Heart right ventricle (tissue), 16 donors: ENCODE results near the gene KIF6. TPM values are rescaled to one million over a fixed set of nuclear protein-coding genes. Genes with fewer than 3 reads are reported as not detected.

ENCODE experiments used
- ATAC-seq, 8 donors: fragments of 200-7000 bp; cut with Tn5 transposase; one replicate each; pipeline ENCODE4 v1.9.1; 2020; ENCODE audit warnings: mild to moderate bottlenecking in 8 of 8, moderate library complexity in 8 of 8, moderate number of reproducible peaks in 1 of 8
- DNase-seq, 2 donors: peaks; one replicate each; pipeline ENCODE4 v3.0.0-alpha.2; 2020
- H3K27ac ChIP-seq, 10 donors: fragments of 200-600 bp; sonication (generic) in 2 of 10; one replicate each; pipeline versions ENCODE4 v1.5.0 to v1.8.0; 2020 to 2022; ENCODE audit warnings: mild to moderate bottlenecking in 3 of 10
- H3K27me3 ChIP-seq, 7 donors: fragments of 200-600 bp; one replicate each; pipeline ENCODE4 v1.8.0; 2021 to 2022; ENCODE audit warnings: mild to moderate bottlenecking in 2 of 7
- H3K36me3 ChIP-seq, 9 donors: fragments of 200-600 bp; sonication (generic) in 1 of 9; one replicate each; pipeline versions ENCODE4 v1.5.0 to v1.8.0; 2020 to 2022; ENCODE audit warnings: mild to moderate bottlenecking in 2 of 9
- H3K4me1 ChIP-seq, 9 donors: fragments of 200-600 bp; sonication (generic) in 1 of 9; one replicate each; pipeline versions ENCODE4 v1.5.0 to v1.8.0; 2020 to 2022; ENCODE audit warnings: mild to moderate bottlenecking in 4 of 9
- H3K4me3 ChIP-seq, 10 donors: fragments of 200-600 bp; sonication (generic) in 2 of 10; one replicate each; pipeline versions ENCODE4 v1.5.0 to v1.8.0; 2020 to 2022; ENCODE audit warnings: mild to moderate bottlenecking in 7 of 10, moderate library complexity in 2 of 10
- H3K9me3 ChIP-seq, 11 donors: fragments of 200-600 bp in 10 of 11; sonication (generic) in 2 of 11; one replicate each; pipeline versions ENCODE4 v1.5.0 to v1.8.0; 2013 to 2022; ENCODE audit warnings: mild to moderate bottlenecking in 2 of 11, control low read depth in 1 of 11, moderate library complexity in 1 of 11
- CTCF ChIP-seq, 9 donors: fragments of 200-600 bp; sonication (generic) in 2 of 9; IDR thresholded peaks; one replicate each; pipeline versions ENCODE4 v1.5.0 to v1.8.0; 2021 to 2022; ENCODE audit warnings: antibody characterized with exemption in 9 of 9, mild to moderate bottlenecking in 5 of 9, moderate library complexity in 1 of 9
- WGBS, 2 donors: extraction: QIAGEN DNeasy Blood & Tissue Kit; methylation state at CpG; one replicate each; pipeline ENCODE4 v1.1.7; 2013; ENCODE audit warnings: inconsistent platforms in 1 of 2; 5-methylcytosine and 5-hydroxymethylcytosine counted together
- intact Hi-C, 10 donors: fragments of 100-400 bp; cut with DNase I; formaldehyde crosslinking; loops; one replicate each; pipeline versions ENCODE4 v1.11.1 to v1.14.2; 2022
- polyA plus RNA-seq, 2 donors: library from polyadenylated mRNA; stranded (reverse); fragments of 200-250 nt; gene quantifications; one replicate each; pipeline ENCODE4 v1.2.3, GENCODE V29; 2013
- total RNA-seq, 10 donors: library from RNA; stranded (reverse); fragmentation: NEBNext Ultra II Directional in 3 of 10; extraction: Animal tissue kit (Norgen Biotek cat#: 25700) in 3 of 10; gene quantifications; one replicate each; pipeline versions ENCODE4 v1.2.1 to v1.2.4, GENCODE V29; 2021 to 2023
- donor health status: Arrhythmogenic right ventricular cardiomyopathy.
- donor health status: ischemic (EF 13 %, LVEDD 7.1; RV severe dilation, severe dysfunction).
- donor health status: healthy with polysubstance abuse.
- donor health status: DM: no; HTN: yes; CAD: no.
- donor health status: DM: no; HTN: no; CAD: no.
- donor health status: ischemic (EF 25% LVEDD 6.9; RV normal size, moderate dysfunction).
- donor health status: ischemic (EF 25% LVEDD 5.7; RV mildly dilated, moderate dysfunction).
- donor health status: healthy.
- donor health status: DM: yes; HTN: yes; CAD: no.
- donor health status: Ischemic cardiomyopathy.
- donor health status: ischemic (EF 35%, LVEDD 5.7; RV mildly dilated, moderate dysfunction).
- donor health status: nonischemic (EF 11% LVEDD 7.7; RV severe dilation, severe dysfunction).
- donor health status: DM: yes; HTN: yes; CAD: no.
- donor health status: PGD.
- donor health status: ischemic (EF 29% LVEDD 5.4; RV normal size, mild dysfunction).
- donor health status: nonischemic (EF 23%, LVEDD 6.1; RV moderate dilation, normal function).

Gene KIF6
- total and polyA plus RNA-seq, 12 donors, result 0.01 to 1.6 (median 0.45) TPM; not detected in 2

GRCh38 chr6:39553860-39554802 lies 171.1 kb downstream of the KIF6 start:
- no peak for TF ChIP-seq CTCF (IDR thresholded peaks at IDR 0.05)
- no peak overlapping the region for H3K4me3 ChIP-seq
- H3K27ac ChIP-seq, result no peak overlapping the region
- H3K4me1 ChIP-seq, result peaks cover 0 to 16% (median 8%) of the 10 kb centered on the region in 9 donors
- 71 to 84% methylated on average over 11 of the region's 11 CpGs for WGBS, 2 donors
- no peaks in the 10 kb centered on the region for H3K27me3 ChIP-seq
- DNase-seq (no peak), ATAC-seq (peak in 6 of 8 donors; percentile 42 to 69 (median 48))
- H3K36me3 ChIP-seq, result no peaks in the 10 kb centered on the region
- no peaks in the 10 kb centered on the region for H3K9me3 ChIP-seq
- intact Hi-C loops, result no loop called here

GRCh38 chr6:39553029-39553428 lies 172.2 kb downstream of the KIF6 start:
- Histone ChIP-seq H3K4me1 (peaks cover 0 to 16% (median 8%) of the 10 kb centered on the region in 9 donors), H3K4me3 (no peak overlapping the region), H3K36me3 (no peaks in the 10 kb centered on the region), H3K9me3 (no peaks in the 10 kb centered on the region), H3K27me3 (no peaks in the 10 kb centered on the region), H3K27ac (no peak overlapping the region)
- TF ChIP-seq CTCF (IDR thresholded peaks at IDR 0.05), result no peak
- DNase-seq, result no peak
- intact Hi-C loops, result no loop called here
- no peak for ATAC-seq

- WGBS, 2 donors, result 55 to 74% methylated on average over 2 of the region's 2 CpGs
- no peak overlapping the region for H3K27ac ChIP-seq
- DNase-seq, result no peak
- H3K27me3 ChIP-seq, result no peaks in the 10 kb centered on the region
- peaks cover 0 to 19% (median 8%) of the 10 kb centered on the region in 9 donors for H3K4me1 ChIP-seq
- intact Hi-C loops, result no loop called here
- H3K9me3 ChIP-seq, result no peaks in the 10 kb centered on the region
- no peak overlapping the region for H3K4me3 ChIP-seq
- ATAC-seq, result no peak
- no peak for TF ChIP-seq CTCF (IDR thresholded peaks at IDR 0.05)
- no peaks in the 10 kb centered on the region for H3K36me3 ChIP-seq
Observed at GRCh38 chr6:39550191-39550590, 175.0 kb downstream of the KIF6 start.

- peak in 1 of 8 donors; percentile 77 for ATAC-seq
- no peak overlapping the region for H3K27ac ChIP-seq
- TF ChIP-seq CTCF (IDR thresholded peaks at IDR 0.05), result no peak
Observed at GRCh38 chr6:39546731-39547130, 178.5 kb downstream of the KIF6 start.

More at GRCh38 chr6:39546731-39547130, 178.5 kb downstream of the KIF6 start:
- intact Hi-C loops, result loop anchor here in 1 of 10 donors (10.0 kb wide), 1 partner anchor 122 kb away; no protein-coding TSS in a partner anchor
- Histone ChIP-seq H3K36me3 (no peaks in the 10 kb centered on the region), H3K27me3 (no peaks in the 10 kb centered on the region), H3K9me3 (no peaks in the 10 kb centered on the region), H3K4me3 (no peak overlapping the region), H3K4me1 (peaks cover 0 to 33% (median 14%) of the 10 kb centered on the region in 9 donors)
- DNase-seq, result no peak
- WGBS, 2 donors, result 9 to 16% methylated on average over 2 of the region's 2 CpGs
